Loucy (cell line): ENCODE data around the gene TM9SF1.

Experiments used
- EZH2phosphoT487 ChIP-seq: fragments of 200-600 bp; IDR thresholded peaks from 2 replicates; pipeline ENCODE4 v1.6.1; 2018; ENCODE audit warnings: antibody characterized with exemption, mild to moderate bottlenecking, moderate library complexity, borderline replicate concordance
- TF ChIP-seq, protein P1 (sequence below): fragments of 200-600 bp; sonication (generic); conservative IDR thresholded peaks from 2 replicates; pipeline ENCODE4 v1.5.1; 2014; ENCODE audit warnings: mild to moderate bottlenecking, antibody characterized with exemption, low read length

DNA sequence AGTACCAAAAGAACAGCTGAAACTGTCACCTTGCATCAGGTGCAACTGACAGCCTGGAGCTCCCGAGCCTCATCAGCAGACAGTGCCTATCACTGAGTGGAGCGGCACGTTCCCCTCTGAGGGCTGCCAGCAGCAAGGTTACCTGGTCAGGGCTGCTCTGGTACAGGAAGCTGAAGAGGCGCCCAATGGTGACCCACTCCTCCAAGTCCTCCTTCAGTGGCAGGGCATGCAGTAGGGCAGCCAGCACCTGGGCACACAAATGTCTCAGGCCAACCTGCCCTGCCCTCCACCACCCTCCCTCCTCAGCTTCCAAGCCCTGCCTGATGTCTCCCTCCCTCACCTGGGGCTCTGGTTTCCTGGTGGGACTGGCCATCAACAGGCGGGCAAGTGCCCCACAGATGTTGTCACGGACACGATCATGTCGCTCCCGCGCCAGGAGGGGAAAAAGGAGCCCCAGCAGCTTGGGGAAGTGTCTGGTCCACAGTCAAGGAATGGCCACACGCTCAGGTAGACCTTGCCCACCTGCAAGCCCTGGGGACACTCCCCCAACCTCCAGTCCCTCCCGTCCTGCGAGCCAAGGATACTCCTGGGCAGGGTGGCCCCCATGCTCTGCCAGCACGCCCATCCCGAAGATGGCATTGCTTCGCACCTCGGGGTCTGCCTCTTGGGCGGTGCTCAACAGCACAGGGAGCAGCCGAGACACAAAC, 13.7 kb downstream of the TM9SF1 start:
- TF ChIP-seq, protein P1, sequence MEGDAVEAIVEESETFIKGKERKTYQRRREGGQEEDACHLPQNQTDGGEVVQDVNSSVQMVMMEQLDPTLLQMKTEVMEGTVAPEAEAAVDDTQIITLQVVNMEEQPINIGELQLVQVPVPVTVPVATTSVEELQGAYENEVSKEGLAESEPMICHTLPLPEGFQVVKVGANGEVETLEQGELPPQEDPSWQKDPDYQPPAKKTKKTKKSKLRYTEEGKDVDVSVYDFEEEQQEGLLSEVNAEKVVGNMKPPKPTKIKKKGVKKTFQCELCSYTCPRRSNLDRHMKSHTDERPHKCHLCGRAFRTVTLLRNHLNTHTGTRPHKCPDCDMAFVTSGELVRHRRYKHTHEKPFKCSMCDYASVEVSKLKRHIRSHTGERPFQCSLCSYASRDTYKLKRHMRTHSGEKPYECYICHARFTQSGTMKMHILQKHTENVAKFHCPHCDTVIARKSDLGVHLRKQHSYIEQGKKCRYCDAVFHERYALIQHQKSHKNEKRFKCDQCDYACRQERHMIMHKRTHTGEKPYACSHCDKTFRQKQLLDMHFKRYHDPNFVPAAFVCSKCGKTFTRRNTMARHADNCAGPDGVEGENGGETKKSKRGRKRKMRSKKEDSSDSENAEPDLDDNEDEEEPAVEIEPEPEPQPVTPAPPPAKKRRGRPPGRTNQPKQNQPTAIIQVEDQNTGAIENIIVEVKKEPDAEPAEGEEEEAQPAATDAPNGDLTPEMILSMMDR = no peak
- no peak for TF ChIP-seq EZH2phosphoT487
